B cell (primary cell): ENCODE results near the gene C1QBP.

Experiments used
- CTCF ChIP-seq: fragments of 200-600 bp; IDR thresholded peaks from one replicate; pipeline ENCODE4 v1.8.0; 2022; ENCODE audit warnings: antibody characterized with exemption, mild to moderate bottlenecking
- EZH2 ChIP-seq: IDR thresholded peaks from 2 replicates; pipeline ENCODE4 v1.6.1; 2012; ENCODE audit warnings: borderline replicate concordance, low read depth, mild to moderate bottlenecking, moderate library complexity, low read length; ENCODE audit not compliant: insufficient read depth, poor library complexity, severe bottlenecking

- no peak for TF ChIP-seq EZH2
- TF ChIP-seq CTCF, result no peak
Measured at GRCh38 chr17:5443728-5444127, 4.8 kb upstream of the C1QBP start.
